LNCAP (cell line): ENCODE results near the gene RBSN.

Experiments
- TF ChIP-seq, protein P1 (sequence below): fragments of 450-650 bp; IDR thresholded peaks from 2 replicates; pipeline ENCODE4 v1.5.1; 2017; ENCODE audit warnings: mild to moderate bottlenecking

Gene RBSN

DNA sequence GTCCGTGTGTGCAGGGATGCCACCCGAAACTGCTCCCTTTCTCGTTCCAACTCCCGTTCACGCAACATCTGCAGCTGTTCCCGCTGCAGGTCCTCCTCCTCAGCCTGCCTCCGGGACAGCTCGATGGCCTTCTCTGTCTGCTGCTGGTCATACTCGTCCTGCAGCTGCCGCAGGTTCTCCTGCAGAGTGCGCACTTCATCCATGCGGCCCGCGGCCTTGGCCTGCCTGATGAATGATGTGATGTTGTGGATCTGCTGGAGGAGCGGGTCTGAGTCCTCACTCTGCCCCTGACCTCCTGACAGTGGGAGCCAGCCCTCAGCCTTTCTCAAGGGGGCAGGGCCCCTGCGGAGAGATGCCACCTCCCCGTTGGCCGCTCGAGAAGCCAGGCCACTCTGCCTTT lies 24.4 kb downstream of the RBSN start:
- TF ChIP-seq, protein P1, sequence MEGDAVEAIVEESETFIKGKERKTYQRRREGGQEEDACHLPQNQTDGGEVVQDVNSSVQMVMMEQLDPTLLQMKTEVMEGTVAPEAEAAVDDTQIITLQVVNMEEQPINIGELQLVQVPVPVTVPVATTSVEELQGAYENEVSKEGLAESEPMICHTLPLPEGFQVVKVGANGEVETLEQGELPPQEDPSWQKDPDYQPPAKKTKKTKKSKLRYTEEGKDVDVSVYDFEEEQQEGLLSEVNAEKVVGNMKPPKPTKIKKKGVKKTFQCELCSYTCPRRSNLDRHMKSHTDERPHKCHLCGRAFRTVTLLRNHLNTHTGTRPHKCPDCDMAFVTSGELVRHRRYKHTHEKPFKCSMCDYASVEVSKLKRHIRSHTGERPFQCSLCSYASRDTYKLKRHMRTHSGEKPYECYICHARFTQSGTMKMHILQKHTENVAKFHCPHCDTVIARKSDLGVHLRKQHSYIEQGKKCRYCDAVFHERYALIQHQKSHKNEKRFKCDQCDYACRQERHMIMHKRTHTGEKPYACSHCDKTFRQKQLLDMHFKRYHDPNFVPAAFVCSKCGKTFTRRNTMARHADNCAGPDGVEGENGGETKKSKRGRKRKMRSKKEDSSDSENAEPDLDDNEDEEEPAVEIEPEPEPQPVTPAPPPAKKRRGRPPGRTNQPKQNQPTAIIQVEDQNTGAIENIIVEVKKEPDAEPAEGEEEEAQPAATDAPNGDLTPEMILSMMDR = no peak

DNA sequence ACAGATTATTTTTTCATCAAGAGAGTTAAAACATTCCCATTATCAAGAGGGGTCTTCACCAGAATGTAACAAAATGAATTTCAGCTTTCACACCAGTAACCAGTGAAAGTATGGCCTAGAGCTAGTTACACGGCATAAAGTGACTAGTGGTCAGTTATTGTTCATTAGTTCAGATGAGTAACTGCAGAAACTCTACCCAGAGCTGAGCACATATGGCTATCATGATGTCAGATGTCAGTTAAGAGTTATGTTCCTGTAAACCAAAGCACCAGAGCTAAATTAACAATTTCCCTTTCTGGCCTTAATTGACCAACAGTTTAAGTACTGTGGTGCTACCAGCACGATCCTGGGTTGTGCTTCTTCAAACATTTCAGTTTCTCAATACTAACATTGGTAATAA lies 27.2 kb downstream of the RBSN start:
- TF ChIP-seq, protein P1 = no peak

DNA sequence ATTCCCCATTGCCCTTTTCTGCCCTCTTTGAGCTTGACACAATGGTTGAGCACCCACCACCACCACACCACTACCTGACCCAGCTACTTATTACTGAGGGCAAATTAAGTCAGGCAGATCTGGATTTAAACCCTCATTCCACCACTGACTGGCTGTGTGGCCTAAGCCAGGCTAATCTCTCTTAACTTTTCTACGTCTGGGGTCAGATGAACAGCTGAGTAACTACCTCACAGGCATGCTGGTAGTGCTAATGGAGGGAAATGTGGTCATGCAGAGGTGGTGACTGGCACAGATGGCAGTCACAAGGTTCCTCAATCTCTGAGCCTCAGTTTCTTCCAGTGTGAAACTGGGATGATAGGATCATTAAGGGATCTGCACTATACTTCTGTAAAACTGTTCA lies 29.5 kb downstream of the RBSN start:
- TF ChIP-seq, protein P1 = no peak

DNA sequence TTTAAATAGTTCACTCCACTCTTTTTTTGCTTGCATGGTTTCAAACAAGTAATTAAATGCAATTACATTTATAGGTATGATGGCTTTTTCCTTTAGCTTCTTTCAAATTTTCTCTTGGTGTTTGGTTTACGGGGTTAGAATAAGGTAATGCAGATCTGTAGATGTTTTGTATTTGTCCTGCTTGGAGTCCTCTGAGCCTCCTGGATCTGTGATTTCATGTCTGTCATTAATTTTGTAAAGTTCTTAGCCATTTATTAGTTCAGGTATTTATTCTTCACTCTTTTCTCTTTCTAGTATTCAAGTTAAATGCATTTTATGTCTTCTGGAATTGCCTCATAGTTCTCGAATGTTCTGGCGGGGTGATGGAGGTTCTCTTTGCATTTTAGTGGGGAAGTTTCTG lies 32.5 kb downstream of the RBSN start:
- TF ChIP-seq, protein P1 = no peak

DNA sequence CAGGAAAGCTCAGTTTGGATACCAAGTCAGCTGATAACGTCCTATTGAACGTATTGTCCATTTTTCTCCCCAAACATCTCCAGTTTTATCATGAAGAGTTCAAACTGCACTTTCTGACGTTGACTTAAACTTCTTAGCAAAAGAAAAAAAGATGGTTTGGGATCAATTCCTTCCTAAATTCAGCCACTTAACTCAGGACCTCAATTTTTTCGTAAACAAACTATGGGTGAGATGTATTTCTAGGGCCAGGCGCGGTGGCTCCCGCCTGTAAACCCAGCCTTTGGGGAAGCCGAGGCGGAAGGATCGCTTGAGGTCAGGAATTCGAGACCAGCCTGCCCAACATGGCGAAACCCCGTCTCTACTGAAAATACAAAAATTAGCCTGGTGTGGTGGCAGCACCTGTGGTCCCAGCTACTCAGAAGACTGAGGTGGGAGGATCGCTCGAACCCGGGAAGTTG lies 33.4 kb downstream of the RBSN start:
- TF ChIP-seq, protein P1 = no peak

DNA sequence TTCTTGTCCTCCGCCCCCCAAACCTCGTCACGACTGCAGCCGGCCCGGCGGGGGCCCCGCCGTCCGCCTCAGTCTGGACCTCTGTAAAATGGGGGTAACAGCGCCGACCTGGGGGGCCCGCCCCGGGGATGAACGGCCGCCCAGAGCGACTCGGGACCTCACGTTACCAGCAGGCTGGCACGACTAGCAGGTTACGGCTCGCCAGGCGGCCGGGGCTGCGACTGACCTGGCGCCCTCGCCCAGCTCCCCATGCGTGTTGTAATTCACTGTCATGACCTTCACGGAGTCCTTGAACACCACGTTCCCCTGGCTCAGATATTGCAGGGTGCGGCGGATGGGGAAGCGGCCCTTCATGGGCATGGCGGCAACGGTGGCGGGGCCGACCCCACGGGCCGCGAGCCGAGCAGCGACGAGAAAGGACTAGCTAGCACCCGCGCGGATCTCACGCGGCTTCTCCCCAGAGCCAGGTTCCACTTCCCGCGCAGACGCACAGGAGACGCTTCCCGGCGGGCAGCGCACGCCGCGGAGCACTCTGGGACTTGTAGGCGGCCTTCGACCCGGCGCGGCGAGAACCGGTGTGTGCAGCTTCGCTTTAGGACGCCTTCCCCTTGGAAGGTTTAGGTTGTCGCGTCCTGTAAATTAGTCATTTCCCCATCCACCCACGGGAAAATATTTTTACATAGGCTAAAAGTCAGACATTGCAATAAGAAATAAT lies 34.0 kb downstream of the RBSN start, which contains the start of gene MRPS25:
MRPS25 (minus strand) TSS at position 481 of the 715 bp plus-strand sequence; CDS start at position 360, 121 bp downstream.
- TF ChIP-seq, protein P1 = no peak

DNA sequence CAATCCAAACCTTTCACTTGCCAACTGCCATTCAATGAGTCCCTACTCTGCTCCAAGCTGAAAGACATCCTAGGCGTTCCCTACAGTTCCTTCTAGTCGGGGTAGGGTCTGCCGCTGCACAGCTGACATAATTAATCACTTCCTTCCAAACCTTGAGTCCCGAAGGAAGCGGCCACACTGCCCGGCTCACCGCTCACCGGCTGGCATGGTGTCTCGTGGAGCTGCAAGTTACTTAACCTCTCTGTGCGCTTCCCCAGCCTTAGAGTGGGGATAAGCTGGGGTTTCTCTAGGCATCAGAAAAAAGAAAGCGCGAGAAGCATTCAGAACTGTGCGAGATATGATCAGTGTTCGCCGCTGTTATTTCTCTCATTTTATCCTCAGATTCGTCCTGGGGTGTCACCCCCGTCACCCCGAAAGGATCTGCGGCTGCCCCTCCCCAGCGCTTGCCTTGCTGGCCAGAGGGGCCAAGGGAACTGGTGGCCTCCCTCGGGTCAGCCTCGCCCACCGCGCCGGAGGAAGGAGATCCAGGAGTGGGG lies 34.6 kb downstream of the RBSN start:
- TF ChIP-seq, protein P1 = no peak
